C4-2B (cell line): Measurements from ENCODE around the gene FGFR3.
A peak's percentile ranks its signal among the peaks of the same experiment; 100 is the strongest.

Experiments used
- H3K27ac ChIP-seq: fragments of 450-650 bp; 2 replicates; pipeline ENCODE4 v1.5.1; 2017
- ZFX ChIP-seq: fragments of 450-650 bp; IDR thresholded peaks from 2 replicates; pipeline ENCODE4 v1.6.1; 2017
- TF ChIP-seq, protein P1 (sequence below): fragments of 450-650 bp; conservative IDR thresholded peaks from 2 replicates; pipeline ENCODE4 v1.5.1; 2017; ENCODE audit warnings: mild to moderate bottlenecking

The FGFR3 gene

DNA sequence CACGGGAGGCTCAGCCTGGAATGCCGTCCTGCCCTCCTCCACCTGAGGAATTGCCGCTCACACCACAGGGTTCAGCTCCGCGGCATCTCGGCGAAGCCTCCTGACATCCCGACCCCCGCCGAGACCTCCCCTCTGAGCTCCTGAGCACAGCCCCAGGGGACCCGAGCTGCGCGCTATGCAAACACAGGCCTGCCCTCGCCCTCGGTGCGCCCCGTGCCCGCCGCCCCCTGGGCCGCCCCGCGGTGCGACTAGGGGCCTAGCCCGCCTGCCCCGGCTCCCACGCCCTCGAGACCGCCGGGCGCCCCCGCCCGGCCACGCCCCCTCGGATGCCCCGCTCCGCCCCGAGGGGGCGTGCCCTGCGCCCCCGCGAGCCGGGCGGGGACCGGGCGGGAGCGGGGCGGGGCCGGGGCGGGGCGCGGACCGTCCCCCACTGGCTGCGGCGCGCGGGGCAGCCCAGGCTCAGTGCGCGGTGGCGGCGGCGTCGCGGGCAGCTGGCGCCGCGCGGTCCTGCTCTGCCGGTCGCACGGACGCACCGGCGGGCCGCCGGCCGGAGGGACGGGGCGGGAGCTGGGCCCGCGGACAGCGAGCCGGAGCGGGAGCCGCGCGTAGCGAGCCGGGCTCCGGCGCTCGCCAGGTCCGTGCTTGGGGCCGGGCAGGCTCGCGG, at the start of gene FGFR3:
Gene FGFR3 (plus strand): TSS at position 462 of the 664 bp plus-strand sequence. CDS start 642 bp downstream, outside the sequence.
- no peak for TF ChIP-seq ZFX
- TF ChIP-seq, protein P1, sequence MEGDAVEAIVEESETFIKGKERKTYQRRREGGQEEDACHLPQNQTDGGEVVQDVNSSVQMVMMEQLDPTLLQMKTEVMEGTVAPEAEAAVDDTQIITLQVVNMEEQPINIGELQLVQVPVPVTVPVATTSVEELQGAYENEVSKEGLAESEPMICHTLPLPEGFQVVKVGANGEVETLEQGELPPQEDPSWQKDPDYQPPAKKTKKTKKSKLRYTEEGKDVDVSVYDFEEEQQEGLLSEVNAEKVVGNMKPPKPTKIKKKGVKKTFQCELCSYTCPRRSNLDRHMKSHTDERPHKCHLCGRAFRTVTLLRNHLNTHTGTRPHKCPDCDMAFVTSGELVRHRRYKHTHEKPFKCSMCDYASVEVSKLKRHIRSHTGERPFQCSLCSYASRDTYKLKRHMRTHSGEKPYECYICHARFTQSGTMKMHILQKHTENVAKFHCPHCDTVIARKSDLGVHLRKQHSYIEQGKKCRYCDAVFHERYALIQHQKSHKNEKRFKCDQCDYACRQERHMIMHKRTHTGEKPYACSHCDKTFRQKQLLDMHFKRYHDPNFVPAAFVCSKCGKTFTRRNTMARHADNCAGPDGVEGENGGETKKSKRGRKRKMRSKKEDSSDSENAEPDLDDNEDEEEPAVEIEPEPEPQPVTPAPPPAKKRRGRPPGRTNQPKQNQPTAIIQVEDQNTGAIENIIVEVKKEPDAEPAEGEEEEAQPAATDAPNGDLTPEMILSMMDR, result no peak
- peak within 1 kb of the TSS; percentile 61 for H3K27ac ChIP-seq

DNA sequence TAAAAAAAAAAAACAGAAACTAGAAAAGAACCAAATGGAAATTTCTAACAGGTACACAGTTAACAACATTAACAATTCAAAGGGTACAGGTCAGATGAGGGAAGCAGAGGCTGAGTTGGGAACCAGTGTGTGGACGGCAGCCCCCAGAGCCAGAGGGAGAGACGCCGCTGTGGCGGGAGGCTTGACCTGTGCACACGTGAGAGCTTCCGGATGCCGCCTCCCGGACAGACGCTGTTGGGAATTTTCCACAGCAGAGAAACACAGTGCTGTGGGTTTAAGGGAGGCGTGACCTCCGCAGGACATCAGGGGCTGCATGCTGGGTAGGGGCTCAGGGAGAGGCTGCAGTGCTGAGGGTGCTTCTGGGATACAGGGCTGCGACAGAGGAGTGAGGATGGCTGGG, 49.5 kb upstream of the FGFR3 start:
- TF ChIP-seq ZFX, result no peak
- TF ChIP-seq, protein P1, result no peak
- H3K27ac ChIP-seq, result no peak overlapping the region

DNA sequence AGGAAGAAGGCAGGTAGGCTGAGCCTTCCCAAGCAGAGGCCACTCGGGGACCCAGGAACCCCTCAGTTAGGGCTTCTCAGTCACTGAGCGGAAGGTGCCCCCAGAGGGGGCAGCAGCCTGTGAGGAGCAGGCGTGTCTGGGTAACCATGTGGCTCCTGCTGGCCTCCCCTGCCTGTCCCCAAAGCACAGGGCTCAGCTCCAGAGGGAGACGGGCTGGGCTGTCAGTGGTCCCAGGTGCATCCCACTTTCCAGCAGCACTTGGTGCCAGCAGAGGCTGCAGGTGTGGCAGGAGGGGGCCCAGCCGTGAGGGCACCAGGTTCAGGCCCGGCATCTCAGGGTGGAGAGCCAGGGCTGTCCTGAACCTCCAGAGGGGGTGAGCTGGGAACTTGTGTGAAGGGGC, 49.1 kb upstream of the FGFR3 start:
- H3K27ac ChIP-seq, result no peak overlapping the region

DNA sequence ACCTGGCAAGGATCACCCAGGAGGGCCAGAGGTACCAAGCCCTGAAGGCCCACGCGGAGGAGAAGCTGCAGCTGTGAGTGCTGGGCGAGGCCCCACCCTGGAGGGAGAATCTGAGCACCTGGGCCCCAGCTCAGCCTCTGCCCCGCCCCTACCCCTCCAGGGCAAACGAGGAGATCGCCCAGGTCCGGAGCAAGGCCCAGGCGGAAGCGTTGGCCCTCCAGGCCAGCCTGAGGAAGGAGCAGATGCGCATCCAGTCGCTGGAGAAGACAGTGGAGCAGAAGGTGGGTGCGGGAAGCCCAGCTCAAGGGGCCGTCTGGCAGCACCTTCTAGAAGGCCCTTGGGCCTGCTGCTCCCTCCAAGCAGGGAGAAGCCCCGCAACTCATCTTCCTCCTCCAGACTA, 48.5 kb upstream of the FGFR3 start:
- H3K27ac ChIP-seq, result no peak overlapping the region
- no peak for TF ChIP-seq ZFX
- TF ChIP-seq, protein P1, result no peak

More for the DNA sequence above, 49.1 kb upstream of the FGFR3 start:
- TF ChIP-seq ZFX, result no peak
- TF ChIP-seq, protein P1, result no peak

DNA sequence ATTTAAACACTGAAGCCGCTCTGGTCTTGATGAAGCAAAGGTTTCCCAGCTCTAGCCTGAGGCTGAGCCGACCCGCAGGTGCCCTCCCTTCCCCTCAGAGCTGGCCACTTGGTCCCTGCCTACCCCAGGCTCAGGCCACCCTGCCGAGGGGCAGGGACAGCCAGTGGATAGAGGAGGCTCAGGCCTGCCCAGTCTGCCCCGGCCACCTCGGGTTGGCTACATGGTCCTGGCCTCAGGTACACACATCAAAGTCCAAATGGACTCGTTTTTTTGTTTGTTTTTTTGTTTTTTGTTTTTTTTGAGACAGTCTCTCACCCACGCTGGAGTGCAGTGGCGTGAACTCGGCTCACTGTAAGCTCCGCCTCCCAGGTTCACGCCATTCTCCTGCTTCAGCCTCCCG, 47.9 kb upstream of the FGFR3 start:
- TF ChIP-seq ZFX, result no peak
- TF ChIP-seq, protein P1, result no peak
- H3K27ac ChIP-seq, result no peak overlapping the region

DNA sequence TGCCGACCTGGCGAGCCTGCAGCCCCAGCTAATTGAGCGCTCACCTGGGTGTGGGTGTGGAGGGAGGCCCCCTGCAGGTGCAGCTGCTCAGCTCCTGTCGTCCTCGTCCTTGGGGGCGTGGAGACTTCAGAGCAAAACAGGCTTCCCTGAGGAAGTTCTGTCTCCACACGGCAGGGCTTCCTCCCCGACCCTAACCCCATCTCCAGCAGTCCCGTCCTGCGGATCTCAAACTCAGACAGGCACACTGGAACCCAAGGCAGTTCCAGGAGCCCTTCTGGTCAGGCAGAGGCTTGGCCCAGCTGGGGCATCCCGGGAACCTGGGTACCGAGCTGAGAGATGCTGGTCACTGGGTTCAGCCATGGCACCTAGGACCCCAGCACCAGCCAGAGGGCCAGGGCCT, 47.4 kb upstream of the FGFR3 start:
- TF ChIP-seq ZFX, result no peak
- TF ChIP-seq, protein P1, result no peak
- no peak overlapping the region for H3K27ac ChIP-seq

DNA sequence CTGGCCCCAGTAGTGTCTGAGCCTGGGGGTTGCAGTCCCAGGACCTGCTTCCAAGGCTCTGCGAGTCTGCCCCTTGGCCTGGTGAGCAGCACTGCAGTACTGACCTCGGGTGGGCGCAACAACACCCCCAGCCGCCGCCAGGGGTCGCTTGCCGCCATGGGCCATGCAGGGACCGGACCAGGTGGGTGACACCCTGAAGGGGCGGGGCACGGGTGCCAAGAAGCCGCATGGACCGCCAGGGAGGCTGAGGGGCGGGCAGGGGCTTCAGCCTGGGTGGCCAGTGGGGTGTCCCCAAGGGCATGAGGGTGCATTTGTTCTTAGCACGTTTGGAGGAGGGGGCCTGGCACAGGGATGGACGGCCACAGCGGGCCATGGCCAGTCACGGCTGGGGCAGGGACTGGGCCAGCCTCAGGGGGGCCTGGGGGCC, 46.8 kb upstream of the FGFR3 start:
- H3K27ac ChIP-seq, result no peak overlapping the region
- TF ChIP-seq ZFX, result no peak
- TF ChIP-seq, protein P1, result peak; percentile 88
